ENCODE data around the gene NUDT12. TPM values are rescaled to one million over a fixed set of nuclear protein-coding genes. Genes with fewer than 3 reads are reported as not detected.

The NUDT12 gene
- polyA plus RNA-seq, 1 donor from 2014 or later = 0.48 TPM

DNA sequence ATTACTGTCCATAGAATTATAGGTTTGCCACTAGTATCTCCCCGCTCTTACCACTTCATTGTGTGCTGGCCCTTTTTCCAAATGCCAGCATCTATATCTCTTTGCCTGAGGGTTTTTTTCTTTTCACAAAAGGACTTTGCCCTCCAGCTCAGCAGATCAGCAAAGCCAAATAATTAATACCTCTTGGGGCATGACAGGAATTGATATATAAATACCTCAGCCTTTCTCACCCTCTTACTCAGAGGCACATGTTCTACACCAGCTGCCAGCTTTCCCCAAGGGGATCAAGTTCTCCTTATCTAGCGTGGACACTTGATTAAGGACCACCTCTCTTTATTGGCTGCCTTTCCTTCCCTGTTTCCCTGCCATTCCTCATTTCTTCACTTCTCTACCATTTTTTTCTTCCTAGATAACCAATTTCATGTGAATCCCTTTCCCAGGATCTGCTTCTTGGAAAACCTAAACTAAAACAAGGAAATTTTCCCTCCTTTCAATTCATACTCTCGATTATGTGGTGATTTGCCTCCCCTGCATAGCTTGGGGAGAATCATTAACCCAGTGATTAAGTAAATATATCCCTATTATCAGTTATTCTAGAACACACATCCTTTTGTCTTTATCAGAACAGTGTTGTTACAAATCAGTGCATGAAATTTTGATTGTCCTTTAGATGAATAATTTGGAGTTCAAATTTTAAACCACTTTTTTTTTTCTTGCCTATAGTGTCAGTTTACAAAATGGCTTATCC, 6.9 kb upstream of the NUDT12 start:
- Mint-ChIP-seq H3K4me1 (peaks cover 0 to 2% (median 0%) of the 10 kb centered on the region in 3 donors), H3K4me3 (no peak overlapping the region), H3K27ac (no peak overlapping the region), H3K27me3 (peaks cover 4% of the 10 kb centered on the region), H3K9me3 (peaks cover 1 to 4% (median 2%) of the 10 kb centered on the region in 3 donors), H3K36me3 (no peaks in the 10 kb centered on the region)

DNA sequence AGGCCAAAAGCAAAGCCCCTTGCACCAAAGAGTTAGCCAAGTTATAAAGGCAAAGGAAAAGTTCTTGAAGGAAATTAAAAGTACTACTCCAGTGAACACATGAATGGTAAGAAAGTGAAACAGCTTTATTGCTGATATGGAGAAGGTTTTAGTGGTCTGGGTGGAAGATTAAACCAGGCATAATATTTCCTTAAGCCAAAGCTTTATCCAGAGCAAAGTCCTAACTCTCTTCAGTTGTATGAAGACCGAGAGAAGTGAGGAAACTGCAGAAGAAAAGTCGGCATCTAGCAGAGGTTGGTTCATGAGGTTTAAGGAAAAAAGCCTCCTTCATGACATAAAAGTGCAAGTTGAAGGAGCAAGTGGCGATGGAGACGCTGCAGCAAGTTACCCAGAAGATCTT, 3.1 kb upstream of the NUDT12 start:
- Mint-ChIP-seq H3K36me3 (no peaks in the 10 kb centered on the region), H3K4me1 (peaks cover 5 to 13% (median 11%) of the 10 kb centered on the region in 3 donors), H3K4me3 (no peak overlapping the region), H3K27me3 (peaks cover 5% of the 10 kb centered on the region), H3K27ac (no peak overlapping the region), H3K9me3 (peaks cover 0 to 2% (median 1%) of the 10 kb centered on the region in 3 donors)

DNA sequence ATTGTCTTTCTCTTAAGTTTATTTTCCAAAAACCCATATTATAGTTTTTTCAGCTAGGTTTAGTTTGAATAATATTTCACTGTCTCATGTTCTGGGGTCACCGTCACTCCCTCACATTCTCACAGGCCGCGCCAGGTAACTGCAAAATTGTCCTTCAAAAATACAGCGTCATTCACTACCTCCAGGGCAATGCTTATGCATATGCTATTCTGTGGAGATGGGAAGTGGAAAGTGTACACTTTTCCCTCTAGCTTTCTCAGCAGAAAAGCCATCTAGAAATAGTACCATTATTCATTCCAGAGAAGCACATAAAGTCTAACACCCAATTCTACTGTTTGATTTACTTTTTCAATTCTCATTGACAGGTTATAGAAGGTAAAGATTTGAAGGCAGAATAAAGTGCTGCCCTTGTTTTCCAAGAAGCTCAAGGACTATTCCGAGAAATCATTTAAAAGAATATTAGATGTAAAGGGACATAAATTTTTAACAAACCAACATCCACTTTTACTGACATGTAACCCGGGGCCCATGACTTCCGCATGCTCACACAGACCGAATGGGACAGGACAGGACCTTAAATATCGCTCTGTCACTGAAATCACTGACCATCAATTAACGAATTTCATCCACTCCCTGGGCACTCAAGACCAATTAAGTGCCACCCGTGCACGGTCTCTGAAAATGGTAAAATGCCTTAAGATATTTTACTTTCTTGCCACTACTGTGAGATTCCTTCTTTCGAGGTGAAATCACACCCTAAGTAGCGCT, 720 bp downstream of the NUDT12 start:
- Mint-ChIP-seq H3K27me3 (peaks cover 5% of the 10 kb centered on the region), H3K4me1 (peaks cover 5 to 13% (median 11%) of the 10 kb centered on the region in 3 donors), H3K9me3 (no peaks in the 10 kb centered on the region), H3K36me3 (no peaks in the 10 kb centered on the region), H3K4me3 (peak overlapping the region; percentile 87 to 90 (median 89)), H3K27ac (peak overlapping the region in 2 of 3 donors; percentile 2 to 76)

- Mint-ChIP-seq H3K4me1 (peaks cover 5 to 13% (median 11%) of the 10 kb centered on the region in 3 donors), H3K4me3 (no peak overlapping the region), H3K36me3 (no peaks in the 10 kb centered on the region), H3K9me3 (no peaks in the 10 kb centered on the region), H3K27me3 (peaks cover 4% of the 10 kb centered on the region), H3K27ac (no peak overlapping the region)
Measured at GRCh38 chr5:103560826-103561225, 1.8 kb downstream of the NUDT12 start.

DNA sequence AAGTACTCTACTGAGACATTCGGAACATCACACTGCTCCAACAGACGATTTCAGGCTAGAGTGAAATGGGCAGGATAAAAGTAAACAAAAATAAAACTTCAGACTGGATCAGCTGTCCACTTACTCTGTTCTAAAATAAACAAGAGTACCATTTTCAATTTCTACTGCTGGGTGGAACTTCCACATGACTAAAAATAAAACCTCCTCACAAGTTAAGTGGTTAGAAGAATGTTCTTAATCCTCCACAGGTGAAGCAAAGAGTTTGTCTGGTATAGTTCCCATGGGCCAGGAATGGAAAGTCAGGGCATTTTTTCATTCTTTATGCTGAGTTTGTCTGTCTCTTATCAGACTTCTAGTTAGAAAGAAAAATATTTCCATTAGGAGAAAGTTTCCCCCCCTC, 15.7 kb downstream of the NUDT12 start:
- H3K9me3 Mint-ChIP-seq = no peaks in the 10 kb centered on the region
- no peak overlapping the region for H3K27ac Mint-ChIP-seq
- no peaks in the 10 kb centered on the region for H3K27me3 Mint-ChIP-seq
- no peaks in the 10 kb centered on the region for H3K4me1 Mint-ChIP-seq
- H3K4me3 Mint-ChIP-seq = no peak overlapping the region
- H3K36me3 Mint-ChIP-seq = no peaks in the 10 kb centered on the region

DNA sequence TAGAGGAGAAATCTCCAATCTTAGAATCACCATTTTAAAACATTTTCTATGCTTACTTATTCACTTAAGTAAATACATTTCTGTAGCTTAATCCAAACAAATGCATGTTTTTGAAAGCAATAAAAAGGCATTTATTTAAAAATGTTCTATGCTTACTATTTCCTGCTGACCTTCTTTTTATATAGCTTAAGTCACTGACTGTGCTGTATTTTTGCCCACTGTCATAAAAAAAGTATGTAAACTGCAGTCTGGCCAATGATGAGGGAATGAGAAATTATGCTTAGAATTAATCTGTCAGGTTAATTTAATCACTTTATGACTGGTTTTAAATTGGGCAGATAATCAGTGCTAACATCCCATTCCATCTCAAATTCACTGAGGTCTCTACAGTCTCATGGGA, 20.1 kb downstream of the NUDT12 start:
- Mint-ChIP-seq H3K27ac (no peak overlapping the region), H3K9me3 (no peaks in the 10 kb centered on the region), H3K4me3 (no peak overlapping the region), H3K36me3 (no peaks in the 10 kb centered on the region), H3K4me1 (no peaks in the 10 kb centered on the region), H3K27me3 (no peaks in the 10 kb centered on the region)

- Mint-ChIP-seq H3K4me1 (no peaks in the 10 kb centered on the region), H3K27me3 (no peaks in the 10 kb centered on the region), H3K4me3 (no peak overlapping the region), H3K27ac (no peak overlapping the region), H3K36me3 (no peaks in the 10 kb centered on the region), H3K9me3 (no peaks in the 10 kb centered on the region)
Measured at GRCh38 chr5:103541569-103541968, 21.0 kb downstream of the NUDT12 start.

GRCh38 chr5:103541114-103541513, 21.5 kb downstream of the NUDT12 start:
- no peaks in the 10 kb centered on the region for H3K36me3 Mint-ChIP-seq

GRCh38 chr5:103539376-103540330, 22.9 kb downstream of the NUDT12 start:
- Mint-ChIP-seq H3K4me3 (no peak overlapping the region), H3K27ac (no peak overlapping the region), H3K4me1 (no peaks in the 10 kb centered on the region), H3K27me3 (no peaks in the 10 kb centered on the region), H3K36me3 (no peaks in the 10 kb centered on the region), H3K9me3 (peaks cover 0 to 2% (median 2%) of the 10 kb centered on the region in 3 donors)

More at GRCh38 chr5:103541114-103541513, 21.5 kb downstream of the NUDT12 start:
- no peak overlapping the region for H3K27ac Mint-ChIP-seq
- H3K27me3 Mint-ChIP-seq = no peaks in the 10 kb centered on the region
- no peak overlapping the region for H3K4me3 Mint-ChIP-seq
- H3K9me3 Mint-ChIP-seq = no peaks in the 10 kb centered on the region
- H3K4me1 Mint-ChIP-seq = no peaks in the 10 kb centered on the region

DNA sequence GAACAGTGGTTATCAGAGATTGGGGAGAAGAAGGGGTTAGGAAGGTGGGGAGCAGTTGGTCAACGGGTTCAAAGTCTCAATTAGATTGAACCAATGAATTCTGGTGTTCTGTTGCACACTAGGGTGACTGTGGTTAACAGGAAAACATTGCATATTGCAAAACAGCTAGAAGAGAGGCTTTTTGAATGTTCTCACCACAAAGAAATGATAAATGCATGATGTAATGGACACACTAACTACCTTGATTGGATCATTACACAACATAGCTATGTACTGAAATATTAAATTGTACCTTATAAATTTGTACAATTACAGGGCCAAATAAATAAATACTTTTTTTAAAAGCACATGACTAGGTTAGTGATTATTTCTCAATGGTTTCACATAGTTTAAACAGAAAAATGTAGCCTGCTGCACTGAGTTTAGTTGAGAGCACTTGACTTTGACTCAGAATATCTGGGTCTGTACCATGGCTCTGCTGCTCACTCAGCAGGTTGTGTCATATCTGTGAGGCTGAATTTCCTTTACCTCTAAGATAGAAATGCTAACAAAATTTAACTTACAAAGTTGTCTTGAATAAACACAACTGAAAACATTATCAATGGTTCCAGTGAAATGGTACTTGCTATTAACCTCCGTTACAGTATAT, 30.4 kb downstream of the NUDT12 start:
- Mint-ChIP-seq H3K27me3 (no peaks in the 10 kb centered on the region), H3K36me3 (no peaks in the 10 kb centered on the region), H3K9me3 (peaks cover 0 to 4% (median 2%) of the 10 kb centered on the region in 3 donors), H3K4me1 (no peaks in the 10 kb centered on the region), H3K4me3 (no peak overlapping the region), H3K27ac (no peak overlapping the region)

GRCh38 chr5:103526164-103526915, 36.2 kb downstream of the NUDT12 start:
- Mint-ChIP-seq H3K27me3 (no peaks in the 10 kb centered on the region), H3K27ac (no peak overlapping the region), H3K4me3 (no peak overlapping the region), H3K4me1 (no peaks in the 10 kb centered on the region), H3K36me3 (no peaks in the 10 kb centered on the region), H3K9me3 (peaks cover 0 to 3% (median 0%) of the 10 kb centered on the region in 3 donors)

DNA sequence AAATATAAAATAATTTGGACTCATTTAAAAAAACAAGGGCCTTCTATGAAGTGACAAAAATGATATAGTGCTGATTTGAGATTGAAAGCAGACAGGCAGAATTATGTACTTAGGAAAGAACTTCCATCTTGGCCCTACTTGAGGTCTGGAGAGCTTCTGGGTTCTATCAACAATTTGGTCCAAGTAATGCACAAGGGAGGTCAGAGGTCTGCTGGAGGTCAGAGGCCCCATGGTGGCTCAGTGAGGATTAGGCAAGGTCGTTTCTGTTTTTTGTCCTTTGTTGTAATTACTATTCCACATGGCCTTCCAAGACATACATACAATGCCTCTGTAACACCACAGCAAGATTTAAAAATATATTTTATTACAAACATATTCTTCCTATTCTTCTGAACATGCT, 37.2 kb downstream of the NUDT12 start:
- H3K27ac Mint-ChIP-seq = no peak overlapping the region
- H3K4me3 Mint-ChIP-seq = no peak overlapping the region
- no peaks in the 10 kb centered on the region for H3K4me1 Mint-ChIP-seq
- peaks cover 0 to 3% (median 0%) of the 10 kb centered on the region in 3 donors for H3K9me3 Mint-ChIP-seq
- no peaks in the 10 kb centered on the region for H3K36me3 Mint-ChIP-seq
- H3K27me3 Mint-ChIP-seq = no peaks in the 10 kb centered on the region

DNA sequence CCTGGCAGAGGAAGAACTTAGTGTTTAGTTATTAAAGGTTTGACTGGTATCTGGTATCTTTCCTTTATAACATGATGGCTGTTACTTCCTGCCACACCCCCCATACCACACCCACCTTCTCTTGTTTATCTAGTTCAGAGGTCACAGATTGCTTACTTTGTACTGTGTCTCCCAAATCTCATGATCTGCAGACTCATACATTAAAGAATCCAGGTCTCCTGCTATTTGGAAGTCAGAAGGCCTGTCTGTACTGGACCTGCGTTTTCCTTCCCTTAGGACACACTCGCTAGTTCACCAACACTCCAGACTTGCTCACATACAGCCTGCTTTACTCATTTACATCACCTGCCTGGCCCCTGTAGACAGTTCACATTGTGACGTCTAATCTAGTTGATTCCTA, 39.3 kb downstream of the NUDT12 start:
- no peaks in the 10 kb centered on the region for H3K36me3 Mint-ChIP-seq
- H3K27ac Mint-ChIP-seq = no peak overlapping the region
- no peaks in the 10 kb centered on the region for H3K27me3 Mint-ChIP-seq
- peaks cover 0 to 3% (median 0%) of the 10 kb centered on the region in 3 donors for H3K9me3 Mint-ChIP-seq
- no peaks in the 10 kb centered on the region for H3K4me1 Mint-ChIP-seq
- no peak overlapping the region for H3K4me3 Mint-ChIP-seq

DNA sequence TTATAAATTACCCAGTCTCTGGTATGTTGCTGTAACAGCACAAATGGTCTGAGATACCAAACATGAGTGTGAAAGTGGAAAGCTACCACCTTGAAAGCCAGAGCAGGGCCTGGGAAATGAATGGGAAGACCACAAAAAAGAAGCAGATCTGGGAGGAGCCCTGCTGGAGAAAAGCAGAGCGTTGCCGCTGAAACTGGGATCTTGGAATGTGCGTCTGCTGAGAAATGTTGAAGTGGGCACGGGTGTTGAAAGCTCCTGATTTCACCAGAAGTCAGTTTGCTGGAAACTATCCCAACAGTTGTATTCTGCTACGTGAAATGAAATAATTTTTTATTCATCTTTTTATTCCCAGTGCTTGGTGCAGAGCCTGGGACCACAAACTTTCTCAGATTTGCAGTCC, 40.0 kb downstream of the NUDT12 start:
- Mint-ChIP-seq H3K4me1 (no peaks in the 10 kb centered on the region), H3K27ac (no peak overlapping the region), H3K9me3 (peaks cover 0 to 3% (median 0%) of the 10 kb centered on the region in 3 donors), H3K27me3 (no peaks in the 10 kb centered on the region), H3K36me3 (no peaks in the 10 kb centered on the region), H3K4me3 (no peak overlapping the region)

Data from IgD-negative memory B cell (primary cell).